Fibroblast of the aortic adventitia (primary cell): ENCODE data around the gene HSD17B8. TPM values are rescaled to one million over a fixed set of nuclear protein-coding genes. Genes with fewer than 3 reads are reported as not detected.

Experiments
- DNase-seq: peaks from one replicate; pipeline ENCODE4 v3.0.0-alpha.2; 2010; ENCODE audit warnings: low read depth
- H3K4me3 ChIP-seq: 2 replicates; pipeline ENCODE4 v1.5.1; 2011; ENCODE audit warnings: low read depth, mild to moderate bottlenecking, control low read depth, low read length, moderate library complexity
- CTCF ChIP-seq: IDR thresholded peaks from 2 replicates; pipeline ENCODE4 v1.5.1; 2011; ENCODE audit warnings: mild to moderate bottlenecking, low read length, control low read depth, inconsistent platforms; ENCODE audit not compliant: insufficient read depth
- total RNA-seq: library from RNA; depleted of rRNA; stranded (reverse); fragments of >200 nt; gene quantifications from 2 replicates; pipeline ENCODE4 v1.2.3, GENCODE V29; 2012; ENCODE audit warnings: low replicate concordance

The HSD17B8 gene
- total RNA-seq, 1 donor = 2.6 TPM

- no peak overlapping the region for H3K4me3 ChIP-seq
- DNase-seq = no peak
- no peak for TF ChIP-seq CTCF
These were observed 26.7 kb upstream of the HSD17B8 start for GRCh38 chr6:33177552-33178446.

- DNase-seq = no peak
- no peak overlapping the region for H3K4me3 ChIP-seq
- TF ChIP-seq CTCF = no peak
These were observed 25.5 kb upstream of the HSD17B8 start for GRCh38 chr6:33178755-33179475.

- no peak overlapping the region for H3K4me3 ChIP-seq
- TF ChIP-seq CTCF = no peak
- no peak for DNase-seq
These were observed 23.3 kb upstream of the HSD17B8 start for GRCh38 chr6:33181141-33181540.

GRCh38 chr6:33183071-33183683 is 21.3 kb upstream of the HSD17B8 start:
- DNase-seq = no peak
- no peak for TF ChIP-seq CTCF
- no peak overlapping the region for H3K4me3 ChIP-seq

- no peak for TF ChIP-seq CTCF
- no peak for DNase-seq
- H3K4me3 ChIP-seq = no peak overlapping the region
These were observed 19.3 kb upstream of the HSD17B8 start for GRCh38 chr6:33185190-33185589.

GRCh38 chr6:33185654-33186187 is 18.7 kb upstream of the HSD17B8 start:
- DNase-seq = no peak
- H3K4me3 ChIP-seq = no peak overlapping the region
- TF ChIP-seq CTCF = no peak
